ENCODE results near the gene GOLIM4. TPM values are rescaled to one million over a fixed set of nuclear protein-coding genes. Genes with fewer than 3 reads are reported as not detected.
A peak's percentile ranks its signal among the peaks of the same experiment; 100 is the strongest.

GOLIM4 gene
- polyA plus RNA-seq, 2 of the 4 experiments (the other 2 are of a cell fraction): 22.4 to 23.6 TPM

DNA sequence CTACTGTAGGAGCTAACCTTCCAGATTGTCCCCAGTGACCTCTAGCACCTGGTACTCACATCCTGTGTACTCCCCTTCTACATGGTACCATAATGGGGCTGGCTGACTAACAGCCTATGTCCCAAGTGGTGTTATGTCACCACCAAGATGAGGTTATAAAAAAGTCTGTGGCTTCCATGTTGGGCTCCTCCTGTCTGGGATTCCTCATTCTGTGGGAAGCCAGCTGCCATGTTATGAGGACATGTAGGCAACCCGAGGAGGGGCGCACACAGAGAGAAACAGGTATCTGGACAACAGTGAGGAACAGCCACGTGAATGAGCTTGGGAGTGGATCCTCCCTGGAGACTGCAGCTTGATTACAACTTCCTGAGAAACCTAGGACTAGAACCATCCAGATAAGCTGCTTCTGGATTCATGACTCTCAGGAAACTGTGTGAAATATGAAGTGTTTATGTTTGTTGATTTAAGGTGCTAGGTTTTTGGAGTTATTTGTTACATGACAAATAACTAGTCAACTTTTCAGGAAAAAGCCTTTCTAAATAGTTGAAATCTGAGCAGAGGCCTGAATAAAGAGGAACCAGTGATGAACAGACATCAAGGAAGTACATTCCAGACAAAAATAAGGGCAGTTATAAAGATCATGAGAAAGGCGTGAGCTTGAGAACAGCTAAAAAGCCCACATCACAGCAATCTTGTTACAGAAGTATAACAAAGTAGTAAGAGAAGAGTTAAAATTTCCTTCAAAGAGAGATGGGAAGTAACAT, 21.7 kb downstream of the GOLIM4 start (continued):
- TF ChIP-seq PBX3 (IDR thresholded peaks at IDR 0.05) (no peak), SMC3 (IDR thresholded peaks at IDR 0.05) (no peak)

- CTCF ChIA-PET: interaction anchor here (0.6 kb wide), 1 partner anchor 383 kb away, joined by 3 read pairs; no protein-coding TSS in a partner anchor
- TF ChIP-seq HEYL (CRISPR knock-in tag; IDR thresholded peaks at IDR 0.05): no peak
- no peak for TF ChIP-seq FOXS1 (CRISPR knock-in tag; IDR thresholded peaks at IDR 0.05)
- no peak for TF ChIP-seq MYC (IDR thresholded peaks at IDR 0.05; ENCODE audit: borderline replicate concordance, low read length)
- TF ChIP-seq BHLHE40 (IDR thresholded peaks at IDR 0.05; ENCODE audit: low read depth, low read length): no peak
- TF ChIP-seq NFE2L2 (conservative IDR thresholded peaks at IDR 0.05; ENCODE audit: low read length): no peak
- no peak for TF ChIP-seq EHF (CRISPR knock-in tag; IDR thresholded peaks at IDR 0.05)
- no peak for TF ChIP-seq RARB (CRISPR knock-in tag; IDR thresholded peaks at IDR 0.05)
- TF ChIP-seq HOXA7 (CRISPR knock-in tag; IDR thresholded peaks at IDR 0.05): no peak
- TF ChIP-seq FOSB (CRISPR knock-in tag; IDR thresholded peaks at IDR 0.05): no peak
- TF ChIP-seq POLR2AphosphoS2 (conservative IDR thresholded peaks at IDR 0.05; ENCODE audit: low read length): no peak
- TF ChIP-seq MAX (IDR thresholded peaks at IDR 0.05): no peak
- TF ChIP-seq TFCP2L1 (CRISPR knock-in tag; IDR thresholded peaks at IDR 0.05): no peak
- no peak for TF ChIP-seq RAD21 (conservative IDR thresholded peaks at IDR 0.05 in 1 of 2, IDR thresholded peaks at IDR 0.05 in 1 of 2)
- H3K9me3 ChIP-seq: no peaks in the 10 kb centered on the region
- ATAC-seq (no peak), FAIRE-seq (no peak), DNase-seq (ENCODE audit: low read depth in 1 of 2, low spot score in 1 of 2) (no peak)
- H3K4me3 ChIP-seq: no peak overlapping the region
- H3K27ac ChIP-seq: peak overlapping the region in 1 of 2 experiments; percentile 64; a peak in 2 of 6 replicates
- POLR2A ChIA-PET: no interaction called here
- peak overlapping the region; percentile 48 for H3K4me2 ChIP-seq
- peaks cover 20% of the 10 kb centered on the region for H3K4me1 ChIP-seq
Measured at GRCh38 chr3:168072323-168072650, 23.4 kb downstream of the GOLIM4 start.

DNA sequence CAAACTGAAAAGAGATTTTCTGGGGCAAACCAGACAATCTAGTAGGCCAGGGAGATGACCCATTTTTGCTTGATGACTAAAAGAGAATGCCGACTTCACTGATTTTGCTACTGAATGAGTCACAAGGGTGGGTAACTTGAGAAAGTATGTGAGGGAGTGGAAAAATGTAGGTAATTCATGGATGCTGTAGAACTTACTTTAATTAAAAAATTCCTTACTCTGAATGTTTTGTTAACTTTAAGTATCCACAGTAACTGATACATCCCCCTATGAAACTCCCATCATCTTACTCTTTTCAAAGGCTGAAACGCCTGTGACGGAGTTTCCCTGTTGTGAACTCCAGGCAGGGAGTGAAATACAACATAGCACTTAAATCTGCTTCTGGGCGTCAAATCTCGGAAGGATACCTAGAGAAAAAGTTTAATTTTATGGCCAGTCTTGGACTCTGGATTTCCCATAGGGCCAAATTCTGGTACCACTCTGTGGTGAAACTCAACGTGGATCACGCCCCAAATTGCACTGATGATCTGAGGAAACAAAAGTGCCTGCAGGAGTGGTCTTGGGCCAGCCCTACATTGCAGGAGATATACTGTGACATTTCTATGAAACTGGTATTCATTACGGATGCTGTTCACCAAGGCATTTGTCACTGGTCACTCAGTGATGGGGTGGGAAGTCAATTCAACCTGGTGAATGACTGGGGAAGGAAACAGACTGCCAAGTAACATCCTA, 24.0 kb downstream of the GOLIM4 start:
- H3K4me1 ChIP-seq: peaks cover 23% of the 10 kb centered on the region
- FAIRE-seq: no peak
- H3K4me2 ChIP-seq: peak overlapping the region; percentile 48
- 65% methylated on average over 8 of the region's 8 CpGs for WGBS (ENCODE audit: missing lambda C conversion rate)
- TF ChIP-seq FOSL2 (IDR thresholded peaks at IDR 0.05) (peak; percentile 27; the same call in 1 of the 2 replicates), FOSL2 (CRISPR knock-in tag; IDR thresholded peaks at IDR 0.05) (peak; percentile 69; the same call in 1 of the 2 replicates), BCL3 (IDR thresholded peaks at IDR 0.05) (no peak)
- ATAC-seq: peak; percentile 70 to 87; a peak in 5 of 6 replicates
- peak; percentile 5 to 61 for DNase-seq (ENCODE audit: low read depth in 1 of 2, low spot score in 1 of 2)
- POLR2A ChIA-PET: no interaction called here
- H3K4me3 ChIP-seq: no peak overlapping the region
- no peaks in the 10 kb centered on the region for H3K9me3 ChIP-seq
- peak overlapping the region in 1 of 2 experiments; percentile 64; a peak in 4 of 6 replicates for H3K27ac ChIP-seq
- CTCF ChIA-PET: interaction anchor here (0.7 kb wide), 1 partner anchor 16 kb away, joined by 4 read pairs; no protein-coding TSS in a partner anchor

DNA sequence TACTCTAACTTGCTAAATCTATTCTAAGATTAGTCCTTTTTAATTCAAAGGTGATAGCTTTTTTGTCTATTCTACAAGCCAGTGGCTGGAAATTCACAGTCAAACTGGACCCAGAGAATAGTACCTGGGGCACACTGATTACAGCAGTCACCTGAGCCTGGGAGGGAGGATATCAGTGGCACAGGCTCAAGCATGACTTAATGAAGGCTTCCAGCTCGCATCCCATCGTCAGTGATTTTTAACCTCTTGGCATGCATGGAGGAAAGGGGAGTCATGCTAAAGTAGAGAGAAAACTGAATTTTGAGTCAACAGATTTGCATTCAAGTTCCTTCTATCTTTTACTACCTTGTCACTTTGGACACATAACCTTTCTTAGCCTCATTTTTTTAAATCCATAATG, 24.8 kb downstream of the GOLIM4 start:
- POLR2A ChIA-PET: no interaction called here
- TF ChIP-seq SMC3 (IDR thresholded peaks at IDR 0.05) (no peak), ZC3H11A (IDR thresholded peaks at IDR 0.05) (no peak), ZNF302 (CRISPR knock-in tag; IDR thresholded peaks at IDR 0.05) (no peak), PHF8 (IDR thresholded peaks at IDR 0.05; ENCODE audit: borderline replicate concordance, low read depth) (no peak), JUN (IDR thresholded peaks at IDR 0.05) (no peak), MAZ (IDR thresholded peaks at IDR 0.05; ENCODE audit: borderline replicate concordance, low read depth, low read length) (no peak), POLR2AphosphoS2 (conservative IDR thresholded peaks at IDR 0.05; ENCODE audit: low read length) (no peak), POLR2A (IDR thresholded peaks at IDR 0.05; ENCODE audit: low read length) (no peak), ELK1 (IDR thresholded peaks at IDR 0.05; ENCODE audit: low read depth, low read length) (no peak), E2F6 (IDR thresholded peaks at IDR 0.05; ENCODE audit: borderline replicate concordance, low read depth) (no peak)
- TF ChIP-seq, protein P1, sequence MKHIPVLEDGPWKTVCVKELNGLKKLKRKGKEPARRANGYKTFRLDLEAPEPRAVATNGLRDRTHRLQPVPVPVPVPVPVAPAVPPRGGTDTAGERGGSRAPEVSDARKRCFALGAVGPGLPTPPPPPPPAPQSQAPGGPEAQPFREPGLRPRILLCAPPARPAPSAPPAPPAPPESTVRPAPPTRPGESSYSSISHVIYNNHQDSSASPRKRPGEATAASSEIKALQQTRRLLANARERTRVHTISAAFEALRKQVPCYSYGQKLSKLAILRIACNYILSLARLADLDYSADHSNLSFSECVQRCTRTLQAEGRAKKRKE (CRISPR knock-in tag; IDR thresholded peaks at IDR 0.05; ENCODE audit: low read depth): no peak

More for the DNA sequence above, 24.8 kb downstream of the GOLIM4 start:
- CTCF ChIA-PET: interaction anchor here (0.7 kb wide), 1 partner anchor 17 kb away, joined by 4 read pairs; no protein-coding TSS in a partner anchor
- no peaks in the 10 kb centered on the region for H3K9me3 ChIP-seq
- peak overlapping the region in 1 of 2 experiments; percentile 62; a peak in 3 of 6 replicates for H3K27ac ChIP-seq
- H3K4me1 ChIP-seq: peaks cover 30% of the 10 kb centered on the region
- H3K4me2 ChIP-seq: peak overlapping the region; percentile 48
- 72% methylated on average over 2 of the region's 2 CpGs for WGBS (ENCODE audit: missing lambda C conversion rate)
- FAIRE-seq (no peak), ATAC-seq (no peak), DNase-seq (ENCODE audit: low read depth in 1 of 2, low spot score in 1 of 2) (no peak)
- no peak overlapping the region for H3K4me3 ChIP-seq

Measured in A549 (cell line).